GM19455 (cell line): ENCODE results near the gene PARVA.

ENCODE experiments used
- ATAC-seq: cut with Tn5 transposase; IDR thresholded peaks from one replicate; pipeline ENCODE4 v1.9.1; 2021; ENCODE audit not compliant: unreplicated experiment

Gene PARVA

DNA sequence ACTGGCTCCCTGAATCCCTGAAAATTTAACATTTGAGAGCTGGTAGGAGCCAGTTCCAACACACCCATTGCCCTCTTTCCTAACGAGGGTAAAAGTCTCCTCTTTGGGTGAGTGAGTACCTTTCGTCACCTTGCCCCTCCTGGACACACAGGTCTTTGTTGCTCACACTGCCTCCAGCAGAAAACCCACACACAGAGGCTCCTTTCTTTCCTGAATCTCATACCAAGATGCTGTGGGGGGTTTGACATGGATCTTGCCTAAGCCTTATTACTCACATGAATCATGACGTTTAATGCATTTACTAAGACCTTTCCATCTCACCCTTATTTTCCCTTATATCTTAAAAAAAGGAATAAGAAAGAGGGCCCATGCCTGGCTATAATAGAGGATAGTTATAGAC, 53.0 kb downstream of the PARVA start:
- ATAC-seq, result no peak

DNA sequence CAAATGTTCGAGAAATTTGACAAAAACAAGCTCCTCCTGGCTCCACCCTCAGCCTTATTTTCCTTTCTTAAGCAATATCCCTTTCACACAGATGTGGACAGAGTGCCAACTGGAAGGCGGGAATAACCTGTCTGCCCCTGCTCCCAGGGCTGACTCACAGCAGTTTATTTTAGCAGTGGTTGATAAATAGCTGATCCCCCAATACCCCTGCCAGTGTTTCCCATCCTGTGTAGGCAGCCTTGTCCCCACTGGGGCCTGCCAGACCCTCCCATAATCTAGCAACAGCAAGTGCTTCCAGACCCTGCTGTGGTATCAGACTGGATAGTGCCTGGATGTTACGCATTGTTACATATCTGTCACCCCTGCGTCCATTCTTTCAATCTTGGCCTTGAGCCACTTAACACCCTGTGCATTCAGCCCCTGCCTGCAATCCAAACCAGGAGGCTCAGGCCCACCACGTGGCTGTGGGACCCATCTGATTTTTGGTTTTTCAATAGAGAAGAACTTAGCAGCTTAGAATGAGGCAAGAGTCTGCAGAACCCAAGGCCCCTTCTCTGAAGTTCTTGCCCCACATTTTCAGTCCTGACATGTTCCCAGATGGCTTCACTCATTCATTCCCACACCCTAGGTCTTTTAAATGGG, 53.7 kb downstream of the PARVA start:
- ATAC-seq, result no peak

DNA sequence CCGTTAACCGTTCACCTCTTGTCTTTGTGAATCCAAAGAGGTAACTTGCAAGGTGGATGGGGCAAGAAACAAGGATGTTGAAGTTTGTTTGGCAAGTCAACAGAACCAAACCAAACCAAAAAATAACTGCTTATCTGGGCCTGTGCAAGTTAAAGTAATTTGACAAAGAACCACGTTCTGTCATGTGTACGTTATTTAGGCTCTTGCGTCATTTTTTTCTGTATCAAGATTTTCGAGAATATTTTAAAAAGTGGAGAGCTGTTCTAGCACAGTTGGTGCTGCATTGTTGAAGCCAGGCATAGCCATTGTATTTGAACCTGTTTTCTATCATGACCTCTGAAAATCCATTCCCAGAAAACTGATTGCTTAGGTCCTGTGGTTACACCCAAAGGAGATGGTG, 55.1 kb downstream of the PARVA start:
- ATAC-seq, result no peak

DNA sequence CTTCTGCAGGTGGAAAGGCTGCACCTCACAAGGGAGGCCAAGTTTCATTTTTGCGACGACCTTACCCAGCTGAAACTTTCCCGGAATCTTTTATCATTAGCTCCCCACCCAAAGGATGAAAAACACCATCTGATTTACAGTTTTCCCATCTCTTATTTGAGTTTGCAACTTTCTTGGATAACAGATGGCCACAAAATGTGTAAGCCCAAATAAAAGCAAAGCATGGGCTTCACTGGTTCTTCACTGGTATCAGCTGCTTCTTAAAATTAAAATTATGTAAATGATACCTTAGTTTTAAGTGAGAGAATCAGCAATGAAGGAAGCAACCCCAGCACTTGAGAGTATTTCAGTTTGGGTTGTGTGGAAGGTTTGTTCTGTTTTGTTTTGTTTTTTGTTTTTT, 55.8 kb downstream of the PARVA start:
- ATAC-seq, result no peak

DNA sequence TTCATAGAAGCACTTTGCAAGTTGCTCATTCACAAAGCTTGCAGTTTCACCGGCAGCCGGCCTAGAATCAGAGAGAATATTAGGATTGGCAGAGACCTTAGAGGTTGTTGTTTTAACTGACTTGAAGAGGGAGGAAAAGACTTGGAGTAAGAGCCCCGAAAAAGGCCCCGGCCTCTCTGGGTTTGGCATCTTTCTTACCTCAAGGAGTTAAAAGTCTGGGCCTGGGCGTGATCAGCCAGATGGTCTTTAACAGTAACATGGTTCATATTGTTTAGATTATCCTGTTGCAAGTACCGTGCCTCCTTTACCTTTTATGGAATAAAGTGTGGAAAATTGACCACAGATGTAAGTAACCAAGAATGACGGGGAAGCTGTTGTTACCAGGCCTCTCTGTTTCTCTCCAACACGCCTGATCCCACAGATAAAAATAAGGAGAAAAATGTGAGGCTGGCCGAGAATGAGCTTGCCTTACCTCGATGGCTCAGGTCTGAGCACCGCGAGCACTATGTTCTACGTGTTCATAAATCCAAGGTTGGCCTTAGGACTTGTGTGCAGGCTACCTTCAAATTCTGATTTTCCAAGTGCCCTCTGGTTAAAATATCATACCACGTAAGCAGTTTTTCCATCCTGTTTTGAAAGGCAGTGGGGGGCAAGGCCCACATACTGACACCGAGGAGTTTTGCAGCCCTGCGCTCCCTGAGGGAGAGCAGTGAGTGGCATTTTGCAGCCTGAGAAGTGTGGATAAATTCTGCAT, 56.4 kb downstream of the PARVA start:
- no peak for ATAC-seq

DNA sequence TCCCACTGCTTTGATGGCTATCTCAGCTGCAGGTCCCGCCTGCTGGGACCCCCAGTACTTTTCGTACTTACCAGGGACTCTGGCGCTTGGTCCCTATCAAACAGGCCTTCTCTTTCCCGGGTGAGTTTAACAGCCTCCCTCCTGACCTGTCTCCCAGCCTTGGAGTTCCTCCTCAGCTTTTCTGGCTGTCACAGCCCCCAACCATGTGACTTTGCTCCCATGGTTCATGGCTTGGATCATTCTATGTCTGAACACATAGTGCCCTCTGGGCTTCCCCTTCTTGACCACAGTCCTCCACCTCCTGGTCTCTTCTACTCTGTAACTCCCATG, 56.9 kb downstream of the PARVA start:
- ATAC-seq, result no peak

DNA sequence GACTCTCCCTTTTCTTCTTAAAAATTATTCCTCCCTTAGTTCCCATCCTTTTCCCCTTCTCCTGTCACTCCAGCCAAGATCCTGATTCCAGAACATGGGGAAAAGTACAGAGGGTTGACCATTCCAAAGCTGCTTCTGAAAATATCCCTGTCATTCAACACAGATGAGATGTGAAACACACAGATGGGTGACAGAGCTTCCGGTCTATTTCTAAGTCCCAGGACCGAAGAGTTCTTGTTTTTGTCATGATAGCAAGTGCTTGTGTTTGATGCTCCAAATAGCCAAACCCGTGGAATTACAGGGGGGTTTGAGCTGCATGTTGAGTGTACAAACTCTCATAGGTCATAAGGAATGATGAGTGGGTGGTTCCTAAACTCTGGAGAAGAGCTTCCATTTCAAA, 57.9 kb downstream of the PARVA start:
- ATAC-seq, result no peak

DNA sequence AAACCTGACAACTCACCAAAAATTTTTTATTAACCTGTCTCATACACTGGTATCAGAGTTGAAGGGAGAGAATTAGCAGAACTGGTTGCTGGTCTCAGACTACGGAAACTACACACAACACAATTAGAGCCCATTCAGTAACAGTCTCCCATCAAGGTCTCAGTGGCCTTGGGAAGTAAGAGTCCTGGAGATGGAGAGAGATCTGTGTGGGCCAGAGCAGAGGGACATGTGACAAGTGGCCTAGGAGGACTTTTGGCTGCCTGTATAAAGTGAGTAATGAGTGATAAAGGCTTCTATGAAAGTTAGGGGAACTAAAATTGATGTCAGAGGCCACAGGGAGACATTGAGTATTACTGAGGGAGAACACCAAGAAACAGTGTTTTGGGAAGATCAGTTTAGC, 58.9 kb downstream of the PARVA start:
- no peak for ATAC-seq

DNA sequence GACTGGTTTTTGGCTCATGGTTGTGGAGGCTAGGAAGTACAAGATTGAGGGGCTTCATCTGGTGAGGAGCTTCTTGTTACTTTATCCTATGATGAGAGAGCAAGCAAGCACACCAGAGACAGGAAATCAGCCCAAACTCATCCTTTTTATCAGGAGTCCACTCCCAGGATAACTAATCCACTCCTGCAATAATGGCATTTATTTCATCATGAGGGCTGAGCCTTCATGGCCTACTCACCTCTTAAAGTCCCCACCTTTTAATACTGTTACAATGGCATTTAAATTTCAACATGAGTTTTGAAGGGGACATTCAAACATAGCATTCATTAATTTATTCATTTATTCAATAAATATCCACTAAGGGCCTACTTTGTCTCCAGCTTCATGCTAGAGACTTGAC, 60.9 kb downstream of the PARVA start:
- ATAC-seq, result no peak

DNA sequence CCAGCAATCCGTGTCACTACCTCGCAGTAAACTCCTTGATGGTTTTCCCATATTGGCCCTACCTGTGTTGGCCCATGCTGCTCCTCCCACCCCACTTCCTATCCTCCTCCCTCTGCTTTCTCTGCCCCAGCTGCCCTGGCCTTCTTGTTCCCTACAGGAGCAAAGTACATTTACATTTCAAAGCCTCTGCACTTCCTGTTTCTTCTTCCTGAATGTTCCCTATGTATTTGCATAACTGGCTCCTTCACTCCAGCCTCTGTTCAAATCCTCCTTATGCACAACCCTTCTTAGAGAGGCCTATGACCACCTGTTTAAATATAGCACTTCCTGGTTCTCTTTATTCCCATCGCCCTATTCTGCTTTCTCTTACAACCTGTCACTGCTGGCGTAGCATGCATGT, 62.2 kb downstream of the PARVA start:
- ATAC-seq, result no peak

DNA sequence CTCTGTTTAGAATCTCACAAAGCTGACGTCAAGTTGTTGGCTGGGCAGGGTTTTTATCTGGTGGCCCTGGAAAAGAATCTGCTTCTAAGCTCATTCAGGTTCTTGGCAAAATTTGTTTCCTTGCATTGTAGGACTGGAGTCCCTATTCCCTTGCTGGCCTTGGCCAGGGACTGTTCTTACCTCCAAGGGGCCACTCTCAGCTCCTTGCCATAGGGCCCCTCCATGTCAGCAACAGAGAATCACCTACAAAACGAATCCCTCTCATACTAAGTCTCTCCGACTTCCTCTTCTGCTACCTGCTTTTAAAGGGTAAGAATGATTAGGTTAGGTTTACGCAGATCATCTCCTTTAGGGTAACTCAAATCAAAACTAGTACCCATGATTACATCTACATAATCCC, 63.2 kb downstream of the PARVA start:
- ATAC-seq, result no peak

DNA sequence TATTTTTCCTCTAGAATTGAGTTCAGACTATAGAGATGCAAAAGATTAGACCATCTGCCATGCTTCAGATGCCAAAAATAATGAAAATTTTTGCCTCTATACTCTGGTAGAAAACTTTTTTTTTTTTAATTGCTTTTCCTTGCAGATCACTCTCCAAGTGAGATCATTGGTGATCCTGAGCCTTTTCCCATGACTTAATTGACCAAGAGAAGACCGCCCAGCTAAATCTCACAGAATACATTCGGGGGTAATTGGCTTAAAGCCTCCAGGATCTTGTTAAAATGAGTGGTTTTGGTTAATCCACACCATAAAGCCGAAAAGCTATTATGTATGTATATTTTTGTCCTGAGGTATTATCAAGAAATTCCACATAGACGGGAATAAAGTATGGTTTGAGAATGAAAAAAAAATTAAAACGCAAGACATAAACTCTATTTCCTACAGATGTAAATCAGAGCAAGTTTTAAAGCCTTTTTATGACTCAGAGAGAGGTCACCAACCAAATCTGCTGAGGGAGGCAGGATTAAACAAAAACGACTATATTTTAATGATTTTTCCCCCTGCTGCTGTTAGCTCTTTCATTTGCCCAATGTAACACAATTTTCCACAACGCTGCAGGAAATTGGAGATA, 64.0 kb downstream of the PARVA start:
- ATAC-seq, result no peak

DNA sequence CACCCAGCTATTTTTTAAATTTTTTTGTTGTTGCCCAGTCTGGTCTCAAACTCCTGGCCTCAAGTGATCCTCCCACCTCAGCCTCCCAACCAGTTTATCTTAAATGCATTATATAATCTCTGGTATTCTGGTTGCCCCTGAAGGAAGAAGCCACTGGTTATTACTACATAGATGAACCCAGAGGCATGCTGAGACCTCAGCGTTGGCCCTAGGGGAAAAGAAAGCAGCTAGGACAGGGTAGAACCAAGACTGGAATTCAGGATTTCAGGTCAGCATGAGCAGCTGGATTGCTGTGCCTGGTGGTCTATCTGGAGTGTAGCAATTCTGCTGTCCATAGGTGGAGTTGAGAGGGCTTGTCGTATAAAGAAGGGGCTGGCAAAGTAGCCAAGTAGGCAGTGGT, 67.2 kb downstream of the PARVA start:
- no peak for ATAC-seq

DNA sequence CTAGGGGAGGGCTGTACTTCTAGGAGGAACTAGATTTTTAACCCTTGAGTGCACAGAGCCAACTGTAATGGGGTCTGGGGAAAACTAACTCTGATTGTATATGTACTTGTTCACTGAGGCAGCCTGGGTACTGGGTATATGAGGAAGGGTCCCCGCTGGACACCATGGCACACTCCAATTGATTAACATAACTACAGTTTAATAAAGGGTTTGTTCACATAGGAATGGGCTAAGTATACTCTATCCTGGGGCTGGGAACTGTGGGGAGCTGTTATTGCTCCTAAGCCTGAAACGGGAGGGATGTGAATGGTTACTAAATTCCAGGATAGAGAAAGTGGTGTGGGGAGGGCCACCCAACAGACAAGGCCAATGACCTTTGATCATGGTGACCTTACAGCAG, 67.6 kb downstream of the PARVA start:
- ATAC-seq, result no peak

DNA sequence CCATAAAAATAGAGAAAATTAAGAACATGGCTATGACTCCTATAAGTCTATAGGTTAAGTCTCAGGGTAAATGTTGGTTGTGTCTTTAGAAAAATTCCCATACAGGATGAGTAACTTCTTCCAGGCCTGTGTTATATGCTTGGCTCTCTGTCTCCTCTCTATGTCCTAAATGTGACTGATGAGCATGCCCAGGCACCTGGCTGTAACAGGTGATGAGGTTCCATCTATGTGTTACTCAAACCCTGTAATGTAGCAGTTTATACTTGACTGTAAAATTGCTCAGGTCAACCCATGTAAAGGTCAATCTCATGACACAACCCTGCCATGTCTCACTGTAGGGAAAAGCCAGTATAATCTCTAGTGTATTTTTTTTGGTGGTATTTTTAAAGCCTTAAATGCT, 69.5 kb downstream of the PARVA start:
- no peak for ATAC-seq

DNA sequence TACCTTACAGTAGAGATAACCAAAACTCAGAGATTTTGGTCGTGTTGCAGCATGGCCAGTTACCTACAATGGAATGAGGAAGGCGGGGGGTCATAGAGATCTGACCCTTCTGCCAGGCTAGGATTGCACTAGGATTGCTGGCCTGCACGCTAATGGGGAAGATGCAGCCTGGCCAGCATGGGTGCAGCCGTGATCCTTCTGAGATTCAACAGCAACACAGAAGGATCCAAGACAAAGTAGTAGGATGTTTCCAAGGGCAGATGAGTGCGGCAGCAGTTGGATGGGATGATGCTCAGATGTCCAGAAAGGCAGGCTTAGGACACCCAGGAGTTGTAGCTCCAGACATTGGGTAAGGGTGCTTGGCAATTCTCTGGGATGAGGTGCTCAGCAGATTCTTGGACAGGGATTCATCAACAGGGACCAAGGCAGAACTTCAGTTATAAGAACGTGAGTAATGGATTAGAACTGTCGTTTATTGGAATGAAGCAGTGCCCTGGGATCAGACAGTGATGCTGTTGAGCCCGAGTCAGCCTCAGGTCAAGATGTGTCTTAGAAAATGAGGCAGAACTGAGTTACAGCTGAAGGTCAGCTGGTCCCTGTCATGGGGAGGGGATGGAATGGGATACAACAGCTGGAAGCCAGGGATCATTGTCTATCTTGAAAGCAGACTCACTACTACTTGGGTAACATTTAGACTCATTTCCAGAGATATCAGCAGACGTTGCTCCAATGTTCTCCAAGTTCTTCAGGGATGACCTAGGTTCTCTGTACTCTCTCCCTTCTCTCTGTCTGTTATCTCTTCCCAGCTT, 71.0 kb downstream of the PARVA start:
- ATAC-seq, result no peak

DNA sequence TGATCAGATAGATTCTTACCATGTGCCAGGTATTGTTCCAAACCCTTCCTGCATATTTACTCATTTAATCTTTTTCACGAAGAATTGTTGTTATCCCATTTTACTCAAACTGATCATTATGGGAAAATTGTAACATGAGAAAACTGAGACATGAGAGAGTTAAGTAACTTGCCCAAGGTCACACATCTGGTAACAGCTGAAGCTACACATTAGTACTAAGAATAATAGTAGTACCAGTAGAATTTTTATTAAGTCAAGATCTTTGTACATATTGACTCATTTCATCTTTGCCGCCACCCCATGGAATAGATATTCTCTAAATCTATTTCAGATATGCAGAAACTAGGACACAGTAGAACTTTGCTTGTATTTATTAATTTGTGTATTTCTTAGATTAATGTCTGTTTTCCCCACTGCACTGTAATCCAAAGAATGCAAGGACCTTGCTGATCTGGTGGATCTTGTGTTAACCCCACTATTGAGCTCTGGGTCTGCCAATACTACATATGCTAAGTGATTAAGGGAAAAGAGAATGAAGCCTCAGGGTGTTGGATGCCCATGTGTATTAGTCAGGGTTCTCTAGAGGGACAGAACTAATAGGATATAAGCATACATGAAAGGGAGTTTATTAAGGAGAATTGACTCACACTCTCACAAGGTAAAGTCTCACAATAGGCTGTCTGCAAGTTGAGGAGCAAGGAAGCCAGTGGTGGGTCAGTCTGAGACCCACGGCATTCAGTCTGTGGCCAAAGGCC, 72.8 kb downstream of the PARVA start:
- ATAC-seq, result no peak

DNA sequence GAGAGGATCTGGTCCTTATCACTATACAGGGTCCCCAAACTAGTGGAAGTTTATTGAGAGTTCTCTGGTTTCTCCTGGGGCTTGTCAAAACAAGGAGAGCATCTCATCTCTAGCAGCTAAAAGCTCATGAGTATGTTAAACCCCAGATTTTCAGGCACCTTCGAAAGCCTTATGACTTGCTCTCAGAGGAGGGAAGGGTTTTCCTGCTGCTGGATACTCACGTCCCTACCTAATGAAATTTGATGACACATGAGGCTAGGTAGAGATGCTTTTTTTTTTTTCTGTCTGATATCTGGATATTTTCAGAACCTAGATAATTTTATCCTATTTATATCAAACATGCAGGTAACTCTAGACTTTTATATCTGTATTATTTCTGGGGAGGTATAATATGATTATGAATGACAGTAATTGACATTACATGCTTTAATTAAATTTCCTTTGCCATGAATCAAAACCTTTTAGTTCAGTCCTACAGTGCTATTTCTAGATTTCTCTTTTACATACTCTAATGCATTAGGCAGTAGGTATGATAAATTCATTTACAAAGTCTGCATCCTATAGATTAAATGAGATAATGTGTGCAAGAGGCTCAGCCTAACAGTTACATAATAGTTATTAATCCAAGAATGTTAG, 73.9 kb downstream of the PARVA start:
- ATAC-seq, result no peak

DNA sequence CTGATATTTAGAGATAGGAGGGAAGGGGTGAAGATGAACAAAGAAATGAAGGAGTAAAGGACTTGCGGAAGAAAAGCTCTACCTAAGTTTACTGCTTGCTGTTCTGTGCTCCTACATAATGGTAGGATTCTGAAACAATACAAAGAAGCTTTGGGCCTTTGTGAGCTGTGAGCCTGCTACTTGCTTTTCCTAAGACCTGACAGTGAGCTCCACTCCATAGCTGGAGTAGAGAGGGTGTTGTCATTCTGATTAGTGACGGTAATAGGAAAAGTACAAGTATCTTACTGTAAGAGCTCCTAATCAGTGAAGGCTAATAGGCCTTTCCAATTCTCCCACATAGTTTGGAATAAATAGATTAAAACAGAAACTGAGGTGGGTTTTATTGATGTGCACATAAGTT, 75.9 kb downstream of the PARVA start:
- ATAC-seq, result no peak

DNA sequence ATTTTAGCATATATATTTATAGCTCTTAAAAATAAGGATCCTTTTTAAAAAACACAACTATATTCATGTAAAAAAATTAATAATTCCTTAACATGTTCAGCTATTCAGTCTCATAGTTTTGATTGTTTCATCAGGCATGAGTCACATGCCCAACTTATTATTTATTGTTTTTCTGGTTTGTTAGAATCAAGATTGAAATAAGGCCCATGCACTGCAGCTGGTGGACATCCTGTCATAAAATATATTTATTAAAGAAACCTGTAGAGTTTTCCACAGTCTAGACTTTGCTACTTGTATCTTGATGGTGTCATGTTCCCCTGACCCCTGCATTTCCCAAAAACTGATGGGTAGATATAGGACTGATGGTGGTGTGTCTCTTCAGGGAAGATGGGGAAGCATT, 77.4 kb downstream of the PARVA start:
- no peak for ATAC-seq

DNA sequence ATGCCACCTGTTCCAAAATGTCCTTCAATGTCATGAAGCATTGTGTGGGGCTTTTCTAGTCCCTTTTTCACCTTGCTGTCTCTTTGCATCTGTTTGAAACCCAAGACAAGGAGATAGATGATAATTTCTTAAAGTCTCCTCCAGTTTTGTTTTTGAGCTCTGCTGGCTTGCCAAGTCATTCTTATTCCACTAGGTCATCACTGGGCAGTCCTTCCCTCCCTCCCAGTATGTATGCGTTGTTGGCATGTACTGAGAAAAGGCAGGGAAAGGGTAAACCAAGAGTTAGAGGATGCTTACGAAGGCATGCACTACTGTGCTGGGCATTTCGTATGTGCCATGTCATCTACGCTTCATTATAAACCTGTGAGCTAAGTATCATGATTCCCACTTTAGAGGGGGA, 78.6 kb downstream of the PARVA start:
- no peak for ATAC-seq
